Thoracic aorta (tissue), 2 donors: ENCODE data around the gene ARID3A. TPM values are rescaled to one million over a fixed set of nuclear protein-coding genes. Genes with fewer than 3 reads are reported as not detected.

Experiments
- ATAC-seq: fragments of 150-250 bp; one replicate; pipeline ENCODE4 v1.8.0; 2017; ENCODE audit warnings: low read depth; ENCODE audit not compliant: insufficient number of reproducible peaks, low FRiP score
- DNase-seq: peaks from one replicate; pipeline ENCODE4 v3.0.0-alpha.2; 2020; ENCODE audit warnings: low spot score
- H3K27ac ChIP-seq, 2 donors: fragments of 200-600 bp; sonication (generic); 1 replicate in 1 of 2; 2 replicates in 1 of 2; pipeline ENCODE4 v1.5.1; 2016; ENCODE audit warnings: mild to moderate bottlenecking in 2 of 2, moderate library complexity in 2 of 2
- H3K27me3 ChIP-seq: fragments of 200-600 bp; sonication (generic); replicated peaks from 2 replicates; pipeline ENCODE4 v1.6.0; 2016; ENCODE audit warnings: mild to moderate bottlenecking; ENCODE audit not compliant: insufficient read depth
- H3K36me3 ChIP-seq: fragments of 200-600 bp; sonication (generic); one replicate; pipeline ENCODE4 v1.5.1; 2016
- H3K4me1 ChIP-seq, 2 donors: fragments of 200-600 bp; sonication (generic); 1 replicate in 1 of 2; 2 replicates in 1 of 2; pipeline versions ENCODE4 v1.5.1 to v1.6.0; 2016; ENCODE audit warnings: low read depth in 2 of 2, mild to moderate bottlenecking in 1 of 2; ENCODE audit not compliant: control insufficient read depth in 1 of 2
- H3K4me3 ChIP-seq: fragments of 200-600 bp; sonication (generic); 2 replicates; pipeline ENCODE4 v1.5.1; 2016; ENCODE audit warnings: mild to moderate bottlenecking
- H3K9me3 ChIP-seq: fragments of 200-600 bp; sonication (generic); 2 replicates; pipeline ENCODE4 v1.5.1; 2016
- total RNA-seq, 2 donors: library from RNA; depleted of rRNA; stranded (reverse); fragments of >200 nt; gene quantifications; one replicate each; pipeline versions ENCODE4 v1.1.0 to v1.2.3, GENCODE V29; 2016
- TF ChIP-seq, protein P1 (sequence below): fragments of 200-600 bp; sonication (generic); IDR thresholded peaks from one replicate; pipeline ENCODE4 v1.5.1; 2019; ENCODE audit warnings: antibody characterized with exemption

Gene ARID3A
- total RNA-seq, 2 donors from 2014 or later = 3.3 to 11.2 TPM

DNA sequence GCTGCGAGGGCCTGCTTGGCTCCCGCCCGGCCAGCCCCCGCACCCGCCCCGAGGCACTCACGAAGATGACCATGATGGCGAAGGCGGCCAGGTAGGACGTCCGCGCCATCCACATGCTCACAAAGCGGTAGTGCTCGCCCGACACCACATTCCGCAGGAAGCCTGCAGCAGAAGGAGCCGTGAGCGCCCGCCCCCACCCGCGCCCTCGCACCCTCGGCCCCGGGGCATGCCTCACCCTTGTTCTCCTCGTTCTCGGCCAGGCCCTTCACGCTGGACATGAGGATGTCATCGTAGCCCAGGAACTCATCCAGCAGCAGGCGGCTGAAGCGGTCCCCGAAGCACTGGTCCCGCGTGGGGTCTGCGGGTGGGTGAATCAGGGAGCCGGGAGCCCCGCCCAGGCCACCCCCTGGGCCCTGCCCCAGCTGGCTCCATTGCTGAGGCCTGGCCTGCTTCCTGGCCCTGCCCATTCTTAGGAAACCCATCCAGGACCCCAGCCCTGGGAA lies 86.0 kb downstream of the ARID3A start:
- Histone ChIP-seq H3K9me3 (no peaks in the 10 kb centered on the region), H3K4me3 (no peak overlapping the region), H3K4me1 (peaks cover 12 to 15% of the 10 kb centered on the region in 2 donors), H3K36me3 (peaks cover 45% of the 10 kb centered on the region), H3K27me3 (no peaks in the 10 kb centered on the region), H3K27ac (no peak overlapping the region)
- ATAC-seq = no peak
- TF ChIP-seq, protein P1, sequence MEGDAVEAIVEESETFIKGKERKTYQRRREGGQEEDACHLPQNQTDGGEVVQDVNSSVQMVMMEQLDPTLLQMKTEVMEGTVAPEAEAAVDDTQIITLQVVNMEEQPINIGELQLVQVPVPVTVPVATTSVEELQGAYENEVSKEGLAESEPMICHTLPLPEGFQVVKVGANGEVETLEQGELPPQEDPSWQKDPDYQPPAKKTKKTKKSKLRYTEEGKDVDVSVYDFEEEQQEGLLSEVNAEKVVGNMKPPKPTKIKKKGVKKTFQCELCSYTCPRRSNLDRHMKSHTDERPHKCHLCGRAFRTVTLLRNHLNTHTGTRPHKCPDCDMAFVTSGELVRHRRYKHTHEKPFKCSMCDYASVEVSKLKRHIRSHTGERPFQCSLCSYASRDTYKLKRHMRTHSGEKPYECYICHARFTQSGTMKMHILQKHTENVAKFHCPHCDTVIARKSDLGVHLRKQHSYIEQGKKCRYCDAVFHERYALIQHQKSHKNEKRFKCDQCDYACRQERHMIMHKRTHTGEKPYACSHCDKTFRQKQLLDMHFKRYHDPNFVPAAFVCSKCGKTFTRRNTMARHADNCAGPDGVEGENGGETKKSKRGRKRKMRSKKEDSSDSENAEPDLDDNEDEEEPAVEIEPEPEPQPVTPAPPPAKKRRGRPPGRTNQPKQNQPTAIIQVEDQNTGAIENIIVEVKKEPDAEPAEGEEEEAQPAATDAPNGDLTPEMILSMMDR = no peak
- no peak for DNase-seq

DNA sequence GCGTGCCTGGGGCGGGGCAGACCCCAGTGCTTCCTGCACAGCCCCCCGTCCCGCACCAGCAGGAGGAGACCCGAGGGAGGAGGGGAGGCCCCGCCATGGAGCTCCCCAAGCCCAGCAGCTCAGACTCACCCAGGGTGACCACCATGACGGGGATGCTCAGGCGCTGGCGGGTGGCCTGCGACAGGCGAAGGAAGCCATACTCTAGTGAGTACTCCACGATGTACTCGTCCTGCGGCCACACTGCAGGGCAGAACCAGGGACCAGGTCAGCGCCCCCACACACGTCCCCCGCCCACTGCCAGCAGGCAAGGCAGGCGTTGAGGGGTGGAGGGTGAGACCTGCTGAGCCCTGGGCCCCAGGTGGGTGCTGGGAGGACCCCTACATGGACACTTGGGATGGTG lies 86.5 kb downstream of the ARID3A start:
- Histone ChIP-seq H3K36me3 (peaks cover 45% of the 10 kb centered on the region), H3K9me3 (no peaks in the 10 kb centered on the region), H3K27me3 (no peaks in the 10 kb centered on the region), H3K4me3 (no peak overlapping the region), H3K4me1 (peaks cover 17 to 19% of the 10 kb centered on the region in 2 donors), H3K27ac (no peak overlapping the region)
- DNase-seq (no peak), ATAC-seq (no peak)
- TF ChIP-seq, protein P1 = no peak

DNA sequence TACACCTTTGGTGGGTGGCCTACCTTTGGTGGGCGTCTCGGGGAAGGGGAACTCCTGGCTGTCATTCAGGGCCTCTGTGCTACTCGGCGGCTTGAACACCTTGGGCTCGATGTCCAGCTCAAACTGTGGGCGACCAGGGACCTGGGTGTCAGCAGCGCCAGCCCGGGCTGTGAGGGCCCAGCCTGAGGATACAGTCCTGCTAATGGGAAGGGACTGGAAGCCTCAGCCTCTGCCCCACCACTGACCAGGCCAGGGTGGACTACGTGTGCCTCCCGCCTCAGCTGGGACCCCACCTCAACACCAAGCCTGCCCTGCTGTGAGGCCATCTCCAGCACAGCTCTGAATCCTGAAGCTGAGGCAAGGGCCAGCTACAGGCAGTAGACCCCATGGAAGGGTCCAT lies 87.4 kb downstream of the ARID3A start:
- Histone ChIP-seq H3K27ac (no peak overlapping the region), H3K27me3 (no peaks in the 10 kb centered on the region), H3K4me3 (no peak overlapping the region), H3K9me3 (no peaks in the 10 kb centered on the region), H3K36me3 (peaks cover 45% of the 10 kb centered on the region), H3K4me1 (peaks cover 26 to 28% of the 10 kb centered on the region in 2 donors)
- ATAC-seq = no peak
- TF ChIP-seq, protein P1 = no peak
- DNase-seq = no peak

DNA sequence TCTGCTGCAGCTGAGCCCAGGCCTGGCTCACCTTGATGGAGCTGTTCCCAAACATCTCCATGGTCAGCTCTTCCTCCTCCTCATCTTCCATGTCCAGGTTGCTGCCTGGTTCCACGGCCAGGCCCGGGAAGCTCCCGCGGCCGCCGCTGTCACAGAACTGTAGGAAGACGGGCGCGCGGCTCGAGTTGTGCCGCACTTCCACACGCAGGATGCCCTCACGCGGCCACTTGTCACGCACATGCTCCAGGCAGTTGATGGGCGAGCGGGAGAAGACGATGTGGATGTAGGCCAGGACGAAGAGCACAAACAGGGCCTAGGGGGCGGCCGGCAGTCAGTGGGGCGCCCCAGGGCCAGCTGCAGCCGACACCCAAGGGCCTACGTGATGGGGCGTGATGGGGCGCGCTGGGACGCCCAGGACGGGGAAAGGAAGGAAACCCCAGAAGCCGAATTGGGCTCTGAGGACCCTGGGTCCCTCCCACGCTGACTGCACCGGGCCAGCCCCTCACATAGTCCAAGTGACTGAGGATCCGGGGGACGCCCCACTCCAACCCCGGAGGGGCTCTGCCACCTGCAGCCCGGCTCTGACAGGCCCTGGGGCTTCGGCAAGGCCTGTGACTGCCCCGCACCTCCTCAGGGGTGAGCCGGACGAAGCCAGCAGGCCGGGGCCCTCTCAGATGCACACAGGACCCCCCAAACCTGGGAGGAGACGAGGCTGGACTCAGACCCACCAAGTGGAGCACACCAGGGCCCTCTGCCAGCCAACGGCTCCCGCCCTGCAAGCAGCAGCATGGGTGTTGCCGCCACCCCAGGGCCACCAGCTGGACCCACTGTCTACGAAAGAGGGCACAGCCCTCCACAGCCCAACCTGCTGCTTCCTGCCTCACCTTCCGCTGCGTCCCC lies 88.6 kb downstream of the ARID3A start:
- DNase-seq (no peak), ATAC-seq (no peak)
- no peaks in the 10 kb centered on the region for H3K27me3 ChIP-seq
- TF ChIP-seq, protein P1 = no peak
- H3K4me1 ChIP-seq = peaks cover 38 to 40% of the 10 kb centered on the region in 2 donors
- H3K36me3 ChIP-seq = peaks cover 45% of the 10 kb centered on the region
- H3K4me3 ChIP-seq = no peak overlapping the region
- no peaks in the 10 kb centered on the region for H3K9me3 ChIP-seq
- H3K27ac ChIP-seq = no peak overlapping the region

DNA sequence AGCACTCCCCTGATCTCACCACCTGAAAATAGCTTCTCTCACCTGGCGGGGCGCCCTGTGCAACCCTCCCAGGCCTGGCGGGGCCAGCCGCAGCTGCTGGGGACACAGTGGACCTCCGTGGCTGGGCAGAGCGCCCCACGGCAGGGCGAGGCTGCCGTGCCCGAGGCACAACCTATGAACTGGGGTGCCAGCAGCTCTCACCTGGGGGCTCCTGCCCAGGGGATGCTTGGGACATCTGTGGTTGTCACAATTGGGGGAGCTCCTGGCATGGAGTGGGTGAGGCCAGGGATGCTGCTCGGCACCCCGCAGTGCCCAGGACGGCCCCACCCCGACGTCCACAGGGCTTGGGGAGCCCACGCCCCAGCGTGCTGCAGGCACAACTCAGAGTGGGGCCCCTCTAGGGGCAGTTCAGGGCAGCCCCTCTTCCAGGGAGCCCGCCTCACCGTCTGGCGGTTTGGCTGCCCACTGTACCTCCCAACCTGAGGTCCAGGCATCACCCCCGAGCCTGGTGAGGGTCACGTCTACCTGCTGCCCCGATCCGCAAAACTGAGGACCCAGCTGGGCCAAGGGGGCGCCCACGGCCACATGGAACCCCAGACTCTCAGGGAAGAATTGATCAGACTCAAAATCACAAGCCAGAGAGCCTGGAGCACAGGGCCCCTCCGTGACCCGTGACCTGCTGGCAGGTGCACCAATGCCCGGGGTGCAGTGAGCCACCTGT lies 89.4 kb downstream of the ARID3A start:
- Histone ChIP-seq H3K4me1 (peaks cover 43 to 48% of the 10 kb centered on the region in 2 donors), H3K27me3 (no peaks in the 10 kb centered on the region), H3K36me3 (peaks cover 39% of the 10 kb centered on the region), H3K27ac (no peak overlapping the region), H3K4me3 (no peak overlapping the region), H3K9me3 (no peaks in the 10 kb centered on the region)
- no peak for ATAC-seq
- TF ChIP-seq, protein P1 = no peak
- DNase-seq = no peak
